Measurements from ENCODE around the gene C17orf113.
A peak's percentile ranks its signal among the peaks of the same experiment; 100 is the strongest.
"Not testable (repeated sequence)": the region's sequence is repeated elsewhere in the genome, so short reads cannot be mapped to it uniquely, and the experiment has no call there.

The C17orf113 gene

DNA sequence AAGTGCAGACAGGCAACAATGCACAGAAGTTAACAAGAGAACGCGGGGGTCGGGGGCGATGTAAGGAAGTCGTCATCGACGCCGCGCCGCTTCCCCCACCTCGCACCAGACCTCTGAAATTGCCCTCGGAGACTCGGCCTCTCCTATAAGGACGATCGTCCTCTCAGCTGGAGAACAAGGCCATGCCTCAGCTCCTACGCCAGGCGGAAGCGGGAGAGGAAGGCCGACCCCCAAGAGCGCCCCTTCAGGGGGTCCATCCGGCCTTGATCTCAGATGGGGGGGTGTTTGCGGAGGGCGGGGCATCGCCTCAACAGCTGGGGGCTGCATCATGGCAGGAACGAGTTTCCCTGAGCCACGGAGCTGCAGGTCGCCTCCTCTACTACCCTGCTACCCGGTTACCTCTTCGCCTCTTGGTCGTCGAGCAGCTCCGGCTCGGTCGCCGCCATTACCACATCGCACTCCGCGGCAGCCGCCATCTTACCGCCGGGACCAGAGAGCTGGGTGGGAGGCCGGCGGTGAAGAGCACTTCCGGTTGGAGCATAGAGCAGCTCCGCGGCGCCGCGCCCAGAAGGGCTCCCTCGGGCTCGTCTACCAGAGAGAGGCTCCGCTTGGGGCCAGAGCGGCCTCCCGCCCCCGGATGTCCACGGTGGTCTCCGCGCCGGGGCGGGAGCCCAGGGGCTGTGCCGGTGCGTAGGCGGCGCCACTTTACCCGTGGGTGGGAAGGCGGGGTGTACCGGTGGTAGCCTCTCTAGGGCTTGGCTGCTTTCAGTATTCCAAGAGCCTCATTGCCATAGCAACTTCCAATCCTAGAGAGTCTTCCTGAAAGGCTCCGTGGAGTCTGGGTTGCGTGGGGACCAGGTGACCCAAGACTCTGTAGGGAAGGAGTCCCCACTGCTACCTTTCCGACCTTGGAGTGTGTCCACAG, 33.2 kb downstream of the C17orf113 start, which contains the start of gene DNAJC7:
TSS of gene DNAJC7 (minus strand) at position 499 of the 925 bp plus-strand sequence. CDS start at position 476, 23 bp downstream.
- peak; percentile 91 for DNase-seq
- ATAC-seq: peak; percentile 93

DNA sequence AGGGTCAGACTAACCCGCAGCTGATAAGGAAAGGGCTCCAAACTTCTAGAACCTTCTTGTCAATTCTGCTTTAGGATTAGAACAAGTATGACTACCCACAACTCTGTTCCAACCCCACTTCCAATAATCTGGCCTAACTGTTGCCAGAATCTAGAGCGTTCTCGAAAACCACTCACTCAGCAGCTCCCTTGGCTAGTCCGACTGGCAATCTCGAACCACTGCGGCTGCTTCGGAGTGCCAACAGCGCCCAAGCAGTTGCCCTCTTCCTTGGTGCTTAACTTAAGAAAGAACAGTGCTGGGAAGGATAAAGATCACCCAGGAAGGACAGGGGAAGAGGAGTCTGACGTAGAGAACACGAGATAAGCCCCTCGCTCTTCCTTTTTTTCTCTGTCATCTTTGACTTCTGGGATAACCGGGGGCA, 34.0 kb downstream of the C17orf113 start:
- DNase-seq: peak; percentile 35
- ATAC-seq: no peak

DNA sequence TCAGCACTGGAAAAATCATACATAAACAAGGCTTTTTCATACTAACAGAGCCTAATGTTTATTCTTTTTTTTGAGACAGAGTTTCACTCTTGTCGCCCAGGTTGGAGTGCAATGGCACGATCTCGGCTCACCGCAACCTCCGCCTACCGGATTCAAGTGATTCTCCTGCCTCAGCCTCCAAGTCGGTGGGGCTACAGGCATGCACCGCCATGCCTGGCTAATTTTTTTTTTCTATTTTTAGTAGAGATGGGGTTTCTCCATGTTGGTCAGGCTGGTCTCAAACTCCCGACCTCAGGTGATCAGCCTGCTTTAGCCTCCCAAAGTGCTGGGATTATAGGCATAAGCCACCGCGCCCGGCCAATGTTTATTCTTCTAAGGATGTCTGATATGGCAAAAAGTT, 36.7 kb downstream of the C17orf113 start:
- not testable (repeated sequence) for DNase-seq, ATAC-seq

DNA sequence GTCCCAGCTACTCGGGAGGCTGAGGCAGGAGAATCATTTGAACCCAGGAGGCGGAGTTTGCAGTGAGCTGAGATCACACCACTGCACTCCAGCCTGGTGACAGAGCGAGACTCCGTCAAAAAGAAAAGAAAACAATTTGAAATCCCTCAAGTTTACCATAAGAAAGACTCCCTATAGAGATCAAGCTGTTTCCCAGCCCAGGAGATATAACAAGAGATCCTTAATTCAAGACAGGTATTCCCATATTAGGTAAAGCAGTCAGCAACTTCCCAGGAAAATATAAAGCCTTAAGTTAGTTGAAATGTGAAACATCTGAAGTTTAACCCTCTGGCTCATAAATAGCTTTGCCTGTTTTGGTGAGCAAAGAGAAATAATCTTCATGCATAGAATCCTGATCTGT, 38.0 kb downstream of the C17orf113 start:
- not testable (repeated sequence) for ATAC-seq, DNase-seq

- DNase-seq: no peak
- no peak for ATAC-seq
These were observed 39.4 kb downstream of the C17orf113 start for GRCh38 chr17:42010898-42011516.

GRCh38 chr17:42010266-42010680, 40.1 kb downstream of the C17orf113 start:
- DNase-seq, ATAC-seq: not testable (repeated sequence)

- ATAC-seq (no peak), DNase-seq (no peak)
These were observed 41.2 kb downstream of the C17orf113 start for GRCh38 chr17:42009170-42009569.

GRCh38 chr17:42005166-42005565, 45.2 kb downstream of the C17orf113 start:
- no peak for DNase-seq
- no peak for ATAC-seq

DNA sequence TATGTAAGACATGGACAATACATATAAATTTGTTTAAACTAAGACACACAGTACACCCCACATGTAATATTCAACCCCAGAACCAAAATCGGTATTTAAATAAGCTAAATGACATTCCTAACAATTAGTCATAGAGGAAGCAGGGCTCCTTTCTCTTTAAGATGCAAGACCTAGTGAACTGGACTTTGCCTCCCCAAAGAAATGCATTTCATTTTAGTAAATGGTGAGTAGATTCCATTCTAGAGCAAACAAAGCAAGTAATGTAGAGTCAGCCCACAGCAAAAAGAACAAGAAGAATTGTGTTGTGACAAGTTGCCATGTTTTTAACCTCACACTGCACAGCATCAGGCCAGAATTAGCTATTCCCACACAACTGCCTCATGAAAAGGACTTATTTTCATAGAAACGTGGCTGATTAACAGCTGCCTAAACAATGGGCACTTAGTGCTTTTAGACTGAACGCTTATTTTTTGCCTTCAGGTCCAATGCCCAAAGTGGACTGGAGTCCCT, 47.6 kb downstream of the C17orf113 start:
- ATAC-seq (no peak), DNase-seq (no peak)

DNA sequence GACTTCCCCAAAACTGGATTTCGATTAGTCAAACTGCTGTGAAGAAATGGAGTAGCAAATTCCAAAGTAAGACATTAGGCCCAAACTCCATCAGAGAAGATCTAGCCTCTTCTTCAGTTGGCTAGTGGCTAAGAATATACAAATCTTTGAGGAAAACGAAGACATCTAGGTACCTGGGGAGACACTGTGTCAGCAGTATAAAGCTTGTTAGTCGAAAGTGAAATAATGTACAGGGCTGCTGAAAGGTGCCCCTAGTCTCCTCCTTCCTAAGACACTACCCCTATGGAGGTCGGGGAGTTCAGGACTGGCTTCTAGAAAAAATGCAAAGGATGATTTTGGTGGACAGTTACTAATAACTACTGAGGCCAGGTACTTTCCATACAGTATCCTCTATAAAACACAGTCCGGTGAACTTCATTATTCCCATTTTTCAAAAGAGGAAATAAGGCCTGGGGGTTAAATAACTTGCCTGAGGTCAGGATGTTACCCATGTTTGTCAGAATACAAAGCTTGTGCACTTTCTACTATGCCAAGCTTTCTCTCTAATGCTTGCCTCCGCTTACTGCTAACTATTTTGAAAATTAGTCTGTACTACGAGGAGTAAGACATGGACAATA, 48.1 kb downstream of the C17orf113 start:
- ATAC-seq (no peak), DNase-seq (no peak)

GRCh38 chr17:42001729-42002128, 48.7 kb downstream of the C17orf113 start:
- DNase-seq (no peak), ATAC-seq (no peak)

DNA sequence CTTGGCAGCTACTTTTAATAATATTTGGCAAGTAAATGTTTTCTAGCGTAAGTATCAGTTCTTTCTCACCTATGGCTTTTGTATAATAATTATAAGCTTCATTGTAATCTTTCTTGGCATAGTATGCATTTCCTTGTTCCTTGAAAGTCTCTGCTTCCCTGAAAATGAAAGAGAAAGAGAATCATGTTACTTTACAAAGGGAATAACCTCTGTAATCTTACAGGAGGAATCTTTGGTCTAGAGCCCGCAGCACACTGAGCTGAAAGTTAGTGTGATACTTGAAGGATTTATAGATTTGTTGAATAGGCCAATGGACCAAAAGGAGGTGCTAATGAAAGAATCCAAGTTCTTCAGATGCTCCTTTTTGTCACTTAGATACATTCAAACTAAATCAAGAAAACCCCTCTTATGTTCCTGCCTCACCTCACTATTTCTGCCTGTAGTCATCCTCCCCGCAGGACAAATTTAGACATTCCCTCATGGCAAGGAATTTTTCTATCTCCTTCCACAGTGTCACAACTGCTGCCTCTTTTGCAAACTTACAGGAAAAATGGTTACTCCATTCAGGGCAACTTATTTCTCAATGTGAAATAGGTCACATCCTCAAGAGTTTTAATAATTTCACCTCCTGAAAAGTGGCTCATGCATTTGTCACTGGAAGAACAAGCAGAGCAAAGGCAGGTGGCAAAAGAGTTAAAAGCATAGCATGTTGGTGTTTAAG, 49.8 kb downstream of the C17orf113 start:
- no peak for DNase-seq
- no peak for ATAC-seq

- DNase-seq (no peak), ATAC-seq (no peak)
These were observed 51.9 kb downstream of the C17orf113 start for GRCh38 chr17:41998497-41998896.

DNA sequence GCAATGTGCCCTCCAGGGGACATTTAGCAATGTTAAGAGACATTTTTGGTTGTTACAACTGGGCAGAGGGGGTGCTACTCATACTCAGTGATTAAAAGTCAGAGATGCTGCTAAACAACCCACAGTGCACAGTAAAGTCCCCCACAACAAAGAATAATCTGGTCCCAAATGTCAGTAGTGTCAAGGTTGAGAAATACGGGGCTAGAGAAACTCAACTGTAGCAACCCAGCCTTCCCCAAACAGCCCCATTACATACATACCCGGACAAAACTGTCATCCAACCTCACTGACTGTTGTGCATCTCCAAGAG, 53.6 kb downstream of the C17orf113 start:
- ATAC-seq: peak; percentile 65
- DNase-seq: no peak

- DNase-seq: no peak
- no peak for ATAC-seq
These were observed 57.8 kb downstream of the C17orf113 start for GRCh38 chr17:41992576-41992975.

GRCh38 chr17:41989702-41990419, 60.5 kb downstream of the C17orf113 start:
- DNase-seq (no peak), ATAC-seq (no peak)

- no peak for DNase-seq
These were observed 62.0 kb downstream of the C17orf113 start for GRCh38 chr17:41988418-41988817.

More at GRCh38 chr17:41988418-41988817, 62.0 kb downstream of the C17orf113 start:
- ATAC-seq: no peak
